GM19372 (cell line): ENCODE results near the gene DCAF15.
"Not testable (repeated sequence)": the region's sequence is repeated elsewhere in the genome, so short reads cannot be mapped to it uniquely, and the experiment has no call there.

Experiments used
- ATAC-seq: cut with Tn5 transposase; IDR thresholded peaks from one replicate; pipeline ENCODE4 v1.9.1; 2021; ENCODE audit warnings: mild to moderate bottlenecking, low read depth, moderate library complexity; ENCODE audit not compliant: unreplicated experiment

The DCAF15 gene

DNA sequence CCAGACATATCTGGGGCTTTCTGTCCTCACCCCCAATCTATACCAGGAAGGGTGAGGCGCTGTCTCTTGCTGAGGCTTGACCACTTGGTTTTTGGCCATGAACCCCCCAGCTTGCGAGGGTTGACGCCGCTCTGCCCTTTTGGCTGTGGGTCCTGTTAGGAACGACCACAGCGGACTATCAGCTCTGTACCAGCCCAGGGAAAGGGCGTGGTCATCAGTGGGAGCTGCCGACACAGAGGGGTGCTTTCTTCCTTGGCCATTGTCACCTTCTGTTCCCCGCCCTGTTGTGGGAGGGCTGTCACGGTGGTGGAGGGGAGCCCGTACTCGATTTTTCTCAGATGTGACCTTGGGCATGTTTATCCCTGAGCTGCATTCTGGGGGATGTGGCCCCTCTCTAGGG lies 5.7 kb downstream of the DCAF15 start:
- ATAC-seq: no peak

- ATAC-seq: no peak
Measured at GRCh38 chr19:13959141-13959961, 7.0 kb downstream of the DCAF15 start.

- no peak for ATAC-seq
Measured at GRCh38 chr19:13959962-13960862, 7.9 kb downstream of the DCAF15 start.

GRCh38 chr19:13960863-13961784 lies 8.8 kb downstream of the DCAF15 start:
- ATAC-seq: no peak

DNA sequence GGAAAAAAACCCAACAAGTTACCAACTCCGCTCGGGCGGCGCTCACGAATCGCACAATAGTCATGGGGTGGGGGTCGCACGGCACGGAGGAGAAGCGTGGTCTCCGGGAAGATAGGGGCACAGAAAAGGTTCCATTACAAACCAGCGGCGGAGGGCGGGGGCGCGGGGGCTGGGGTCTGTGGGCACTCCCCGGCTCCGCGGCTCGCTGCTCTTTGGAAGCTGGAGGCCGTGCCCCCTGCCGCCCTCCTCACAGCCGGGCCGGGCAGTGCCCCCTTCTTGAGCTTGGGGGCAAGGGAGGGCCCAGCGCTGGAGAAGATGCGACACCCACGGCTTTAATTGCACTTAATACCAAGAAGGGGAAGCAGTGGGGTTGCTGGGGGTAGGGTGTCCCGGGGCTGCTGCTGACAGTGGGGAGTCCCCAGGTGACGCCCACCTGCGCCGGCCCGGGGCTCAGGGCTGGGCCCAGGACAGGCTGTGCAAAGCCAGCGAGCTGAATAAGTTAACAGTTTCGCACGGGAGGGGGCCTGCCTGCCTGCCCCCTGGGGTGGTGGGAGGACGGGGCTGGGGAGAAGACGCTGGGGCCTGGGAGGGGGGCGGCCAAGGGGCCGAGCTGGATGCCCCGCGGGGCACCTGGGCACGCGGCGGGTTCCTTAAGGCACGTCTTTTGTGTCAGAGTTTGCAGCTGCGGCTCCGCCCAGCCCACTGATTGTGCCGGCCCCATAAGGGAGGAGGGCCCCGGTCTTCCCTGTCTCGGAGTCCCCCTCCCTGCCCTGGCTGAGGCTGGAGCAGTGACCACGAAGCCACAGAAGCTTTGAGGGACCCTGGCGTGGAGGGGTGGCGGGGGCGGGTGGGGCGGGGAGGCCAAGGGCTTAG lies 9.8 kb downstream of the DCAF15 start:
- ATAC-seq: no peak

GRCh38 chr19:13962699-13963602 lies 10.6 kb downstream of the DCAF15 start:
- ATAC-seq: no peak

GRCh38 chr19:13963603-13964105 lies 11.3 kb downstream of the DCAF15 start:
- ATAC-seq: no peak

DNA sequence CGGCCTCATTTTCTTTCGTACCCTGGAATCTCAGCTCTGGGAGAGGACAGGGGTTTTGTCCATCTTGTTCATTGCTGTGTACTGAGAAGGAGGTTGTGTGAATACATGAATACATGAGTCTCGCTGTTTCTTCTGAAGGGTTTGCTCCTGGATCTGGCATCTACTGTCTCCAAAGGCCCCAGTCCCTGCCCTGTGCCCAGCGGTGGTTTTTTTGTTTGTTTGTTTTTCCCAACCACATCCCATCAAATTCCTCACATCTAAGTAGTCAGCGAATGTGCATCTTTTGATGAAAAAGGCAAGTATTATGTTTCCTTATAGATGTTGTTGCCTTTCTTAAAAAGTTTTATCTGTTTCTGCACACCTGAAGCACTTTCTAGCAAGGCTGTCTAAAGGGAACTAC lies 12.5 kb downstream of the DCAF15 start:
- ATAC-seq: no peak

DNA sequence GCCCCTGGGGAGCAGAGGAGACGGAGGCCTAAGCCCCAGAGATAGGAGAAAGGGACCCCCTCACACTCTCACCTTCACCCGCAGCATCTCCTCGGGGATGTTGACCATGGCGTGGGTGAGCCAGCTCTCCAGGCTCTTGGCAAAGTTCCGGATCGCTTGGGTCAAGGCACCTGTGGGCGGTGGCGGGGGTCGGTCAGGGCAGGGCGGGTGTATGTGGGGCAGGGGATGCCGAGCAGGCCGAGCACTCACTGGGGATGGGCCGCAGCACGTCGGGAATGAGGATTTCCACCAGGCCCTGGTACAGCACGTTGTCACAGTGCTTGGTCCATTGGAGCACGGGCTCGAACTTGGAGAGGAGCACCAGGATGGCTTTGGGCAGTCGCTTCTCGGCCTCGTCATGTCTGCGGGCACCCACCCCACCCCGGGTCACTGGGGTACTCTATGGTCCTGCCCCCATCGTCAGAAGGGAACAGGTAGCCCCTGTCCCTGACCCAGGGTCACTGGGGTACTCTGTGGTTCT lies 13.1 kb downstream of the DCAF15 start:
- ATAC-seq: no peak

DNA sequence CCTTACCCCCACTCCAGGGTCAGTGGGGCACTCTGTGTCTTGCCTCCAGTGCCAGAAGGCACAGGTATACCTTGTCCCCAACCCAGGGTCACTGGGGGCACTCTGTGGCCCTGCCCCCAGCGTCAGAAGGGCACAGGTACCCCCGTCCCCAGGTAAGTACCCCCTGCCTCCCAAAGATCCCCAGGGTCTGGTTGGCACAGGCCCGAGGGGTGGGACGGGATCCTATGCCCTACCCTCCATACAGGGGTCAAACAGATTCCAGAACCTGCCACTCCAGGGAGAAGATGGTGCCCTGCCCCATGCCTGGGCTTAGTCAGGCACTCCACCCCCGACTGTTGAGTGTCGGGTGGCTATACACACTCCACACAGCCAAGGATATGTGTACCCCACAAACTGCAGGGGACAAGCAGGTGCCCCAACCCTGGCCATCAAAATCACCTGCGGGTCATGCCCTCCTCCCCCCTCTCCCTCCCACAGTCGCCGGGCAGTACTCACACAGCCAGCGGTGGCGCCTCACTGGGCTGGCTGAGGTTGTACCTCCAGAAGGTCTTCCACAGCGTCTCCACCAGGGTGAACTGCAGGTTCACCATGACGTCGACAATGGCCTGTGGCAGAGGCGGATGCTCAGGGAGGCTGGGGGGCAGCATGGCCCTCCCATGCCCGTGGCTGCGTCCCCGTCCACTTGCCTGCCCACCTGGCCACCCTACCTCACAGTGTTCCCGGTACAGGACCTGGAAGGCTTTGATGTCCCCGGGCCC lies 13.8 kb downstream of the DCAF15 start:
- no peak for ATAC-seq

GRCh38 chr19:13966684-13967128 lies 14.4 kb downstream of the DCAF15 start:
- ATAC-seq: no peak

- ATAC-seq: not testable (repeated sequence)
Measured at GRCh38 chr19:13967206-13967605, 14.9 kb downstream of the DCAF15 start.

GRCh38 chr19:13968383-13968935 lies 16.1 kb downstream of the DCAF15 start:
- no peak for ATAC-seq

DNA sequence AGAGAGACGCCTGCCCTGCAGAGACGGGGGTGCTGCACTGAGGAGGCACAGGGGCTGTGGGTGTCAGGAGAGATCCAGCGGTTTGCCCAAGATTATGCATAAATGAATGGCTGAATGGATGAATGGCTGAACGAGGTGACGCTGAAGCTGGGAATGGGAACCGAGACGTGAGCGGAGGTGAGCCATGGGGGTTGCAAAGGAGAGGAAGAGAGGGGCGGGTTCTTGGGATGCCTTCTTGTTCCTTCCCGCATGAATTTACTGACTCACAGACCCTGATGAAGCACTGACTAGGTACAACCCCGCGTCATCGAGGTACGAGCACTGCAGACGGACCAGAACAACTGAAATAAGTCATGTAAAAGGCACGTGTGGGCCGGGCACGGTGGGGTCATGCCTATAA lies 16.7 kb downstream of the DCAF15 start:
- ATAC-seq: no peak

DNA sequence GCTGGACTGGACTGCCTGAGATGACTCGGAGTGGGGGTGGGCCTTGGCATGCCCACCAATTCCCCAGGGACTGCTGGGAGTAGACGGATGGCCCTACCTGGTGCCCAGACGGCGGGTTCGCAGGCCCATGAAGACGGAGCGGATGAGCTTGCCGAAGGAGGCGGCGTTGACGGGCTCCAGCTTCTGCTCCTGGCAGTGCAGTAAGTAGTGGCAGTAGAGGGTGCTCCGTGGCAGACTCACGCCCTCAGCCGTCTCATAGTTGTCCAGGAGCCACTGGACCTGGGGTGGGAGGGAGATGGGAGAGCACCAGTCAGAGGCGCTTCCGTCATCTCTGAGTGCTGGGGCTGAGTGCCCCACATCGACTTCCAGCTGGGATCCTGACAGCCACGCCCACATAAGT lies 17.6 kb downstream of the DCAF15 start:
- ATAC-seq: no peak

DNA sequence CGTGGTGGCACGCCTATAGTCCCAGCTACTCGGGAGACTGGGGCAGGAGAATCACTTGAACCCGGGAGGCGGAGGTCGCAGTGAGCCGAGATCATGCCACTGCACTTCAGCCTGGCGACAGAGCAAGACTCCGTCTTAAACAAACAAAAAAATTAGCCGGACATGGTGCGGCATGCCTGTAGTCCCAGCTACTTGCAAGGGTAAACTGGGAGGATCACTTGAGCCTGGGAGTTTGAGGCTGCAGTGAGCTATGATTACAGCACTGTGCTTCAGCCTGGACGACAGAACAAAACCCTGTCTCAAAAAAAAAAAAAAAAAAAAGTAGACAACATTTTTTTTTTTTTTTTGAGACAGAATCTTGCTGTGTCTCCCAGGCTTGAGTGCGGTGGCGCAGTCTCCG lies 19.6 kb downstream of the DCAF15 start:
- ATAC-seq: not testable (repeated sequence)
